HL-60/S4 treated with retinoic acid at 250 ng/mL for 4 days and 3 days (cell line): ENCODE measurements around the gene SIRPG.
"Not testable (repeated sequence)": the region's sequence is repeated elsewhere in the genome, so short reads cannot be mapped to it uniquely, and the experiment has no call there.

Experiments
- in situ Hi-C: fragments of 300-500 bp; cut with MboI; formaldehyde crosslinking; loops from 2 replicates; pipeline ENCODE4 v1.7.0; 2022; ENCODE audit warnings: low sequenced_read_pairs

Gene SIRPG

DNA sequence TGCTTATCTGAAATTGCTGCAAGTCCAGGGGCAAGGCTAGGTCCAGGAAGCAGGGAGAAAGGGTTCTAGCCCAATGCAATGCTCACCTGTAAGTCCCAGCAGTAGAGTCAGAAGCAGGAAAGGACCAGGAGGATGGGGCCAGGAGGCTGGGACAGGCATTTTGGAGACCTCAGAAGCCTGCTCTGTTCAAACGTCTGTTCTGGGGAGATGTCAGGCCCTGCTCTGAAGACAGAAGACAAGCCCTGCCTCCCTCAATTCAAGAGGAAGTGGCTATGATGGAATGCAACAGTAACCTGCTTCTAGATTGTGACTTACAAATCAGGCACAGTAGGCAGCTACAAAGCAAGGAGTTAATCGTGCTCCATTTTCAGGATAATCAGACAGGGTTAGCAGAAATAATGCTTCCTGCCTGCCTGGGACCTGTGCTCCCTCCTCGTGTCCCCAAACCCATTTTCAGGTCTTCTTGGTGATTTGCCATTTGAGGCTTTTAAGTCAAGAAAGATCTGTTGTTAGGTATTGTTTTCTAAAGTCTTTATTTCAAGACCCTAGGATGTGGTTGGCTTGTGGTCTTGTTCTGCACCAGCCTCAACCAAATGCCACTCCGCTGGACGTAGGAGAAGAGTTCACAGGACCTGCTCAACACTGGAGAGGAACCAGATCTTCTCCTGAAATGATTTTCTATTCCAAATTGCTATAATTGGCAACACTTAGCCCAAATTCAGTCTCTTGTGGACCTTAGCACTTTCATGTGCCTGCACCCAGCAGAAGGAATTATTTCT is at the start of gene SIRPG:
Gene SIRPG, minus strand, starts transcription at position 224 of the 779 bp plus-strand sequence. Its CDS starts 65 bp downstream, at position 159.
- in situ Hi-C loops, result no loop called here

DNA sequence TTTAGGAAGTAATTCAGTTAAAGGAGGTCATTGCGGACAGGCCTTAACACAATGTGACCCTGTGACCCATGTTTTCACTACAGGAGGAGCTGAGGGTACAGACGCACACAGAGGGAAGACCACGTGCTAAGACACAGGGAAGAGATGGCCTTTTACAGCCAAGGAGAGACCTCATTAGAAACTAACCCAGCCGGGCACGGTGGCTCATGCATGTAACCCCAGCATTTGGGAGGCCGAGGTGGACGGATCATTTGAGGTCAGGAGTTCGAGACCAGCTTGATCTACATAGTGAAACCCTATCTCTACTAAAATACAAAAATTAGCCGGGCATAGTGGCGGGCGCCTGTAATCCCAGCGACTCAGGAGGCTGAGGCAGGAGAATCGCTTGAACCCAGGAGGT is 49.3 kb upstream of the SIRPG start:
- in situ Hi-C loops, result not testable (repeated sequence)

DNA sequence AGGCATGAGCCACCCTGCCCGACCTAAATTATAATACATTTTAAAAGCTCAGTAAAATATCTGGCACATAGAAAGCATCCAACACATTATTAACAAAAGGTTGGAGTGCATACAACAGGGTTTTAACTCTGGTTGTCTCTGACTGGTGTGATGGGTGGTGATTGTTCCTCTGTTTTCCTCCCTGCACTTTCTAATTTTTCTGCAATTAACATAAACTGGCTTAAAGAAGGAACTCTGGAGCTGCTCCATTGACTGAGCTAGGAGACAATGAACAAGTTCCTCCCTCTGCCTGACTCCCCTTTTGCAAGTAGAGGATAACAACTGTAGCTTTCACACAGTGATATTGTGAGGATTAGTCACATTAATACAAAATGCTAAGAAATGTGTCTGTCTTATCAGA is 48.5 kb upstream of the SIRPG start:
- in situ Hi-C loops, result no loop called here

DNA sequence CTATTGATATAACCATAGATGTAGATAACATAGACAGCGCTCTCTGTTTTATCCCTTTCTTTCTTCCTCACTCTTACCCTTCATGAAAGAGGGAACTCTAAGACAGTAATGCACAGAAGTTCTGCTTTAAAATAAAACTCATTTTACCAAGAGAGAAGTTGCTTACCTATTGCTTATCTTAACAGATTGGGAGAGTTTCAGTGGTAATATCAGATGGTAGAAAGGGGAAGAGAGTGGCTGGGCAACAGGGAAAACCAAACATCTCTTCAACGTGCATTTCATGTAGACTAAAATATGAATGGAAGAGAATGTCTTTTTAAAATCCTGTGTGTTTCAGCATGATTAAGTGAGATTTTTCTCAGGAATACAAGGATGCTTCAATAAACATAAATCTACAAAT is 45.3 kb upstream of the SIRPG start:
- in situ Hi-C loops, result no loop called here

DNA sequence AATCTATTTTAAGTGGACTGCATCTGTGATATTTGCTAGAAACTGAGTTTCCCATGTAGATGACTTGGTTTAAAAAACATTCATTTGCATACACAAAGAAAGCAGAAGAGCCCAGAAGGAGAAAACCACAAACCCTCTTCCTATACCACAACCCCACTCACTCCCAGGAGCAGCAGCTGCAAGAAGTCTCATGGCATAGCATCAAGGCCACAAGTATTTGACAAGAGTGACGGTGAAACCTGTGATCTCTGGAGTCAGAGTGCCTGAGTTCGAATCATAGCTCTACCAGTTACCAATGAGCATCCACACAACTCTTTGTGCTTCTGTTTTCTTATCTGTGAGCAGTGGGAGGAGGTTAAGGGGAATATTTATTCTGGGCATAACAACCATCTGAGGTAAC is 44.7 kb upstream of the SIRPG start:
- in situ Hi-C loops, result no loop called here

DNA sequence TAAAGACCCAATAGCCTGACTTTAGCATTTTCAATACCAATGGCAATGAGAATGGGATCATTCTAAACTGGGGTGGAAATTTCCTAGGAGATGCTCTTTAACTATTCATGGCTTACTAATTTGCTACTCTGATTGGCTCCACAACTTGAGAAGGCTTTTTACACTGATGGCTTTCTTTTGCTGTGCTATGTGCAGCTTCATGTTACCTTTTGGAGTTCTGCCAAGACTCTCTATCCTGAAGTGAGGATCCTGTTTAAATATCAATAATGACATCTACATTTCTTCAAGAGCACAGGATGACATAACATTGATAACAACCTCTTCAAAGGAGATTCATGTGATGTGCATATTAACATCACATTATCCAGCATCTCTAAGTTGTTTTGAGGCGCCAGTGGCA is 43.4 kb upstream of the SIRPG start:
- in situ Hi-C loops, result no loop called here

DNA sequence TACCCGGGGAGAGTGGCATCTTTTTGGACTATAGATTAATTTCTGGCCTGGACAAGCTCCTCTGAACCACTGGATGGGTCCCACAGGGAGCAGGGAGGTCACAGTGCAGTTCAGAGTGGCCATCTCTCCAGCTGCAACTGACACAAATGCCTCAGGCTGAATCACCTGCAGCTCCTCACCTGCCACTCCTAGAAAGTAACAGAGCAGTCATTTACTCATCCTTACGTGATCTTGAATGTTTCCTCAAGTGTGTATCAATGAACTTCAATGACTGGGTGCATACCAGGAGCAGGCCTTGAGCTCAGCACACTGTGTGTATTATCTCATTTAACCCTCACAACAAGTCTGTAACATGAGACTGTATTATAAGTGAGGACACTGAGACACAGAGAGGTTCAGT is 40.0 kb upstream of the SIRPG start:
- in situ Hi-C loops, result no loop called here

DNA sequence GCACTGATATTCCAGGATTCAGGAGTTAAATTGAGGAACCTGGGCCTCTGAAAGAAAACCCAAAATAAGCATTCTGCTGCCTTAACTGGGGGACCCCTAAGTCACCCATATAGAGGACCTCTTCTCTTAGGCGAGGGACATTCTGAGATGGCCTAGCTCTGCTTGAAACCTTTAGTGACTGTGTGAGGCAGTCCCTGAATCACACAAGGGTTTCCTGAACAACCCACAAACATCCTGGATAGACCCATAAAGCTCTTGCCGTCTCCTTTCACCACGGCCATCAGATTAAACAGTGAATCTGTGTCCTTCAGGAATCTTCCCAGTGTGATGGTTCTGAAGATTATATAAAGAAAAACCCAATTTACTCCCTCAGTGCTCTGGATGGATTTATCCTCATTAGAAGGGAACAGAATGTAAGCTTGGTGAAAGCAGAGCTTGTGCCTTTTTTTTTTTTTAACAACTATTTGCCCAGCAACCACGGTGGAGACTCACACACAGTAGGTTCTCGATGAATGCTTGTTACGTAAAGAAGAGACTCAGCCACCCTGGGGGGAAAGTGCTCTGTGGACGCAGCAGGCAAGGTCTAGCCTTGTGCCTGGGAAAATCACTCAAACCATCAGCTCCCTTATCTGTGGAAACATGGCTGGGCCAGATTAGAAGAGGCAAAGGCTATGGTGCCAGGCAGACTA is 39.1 kb upstream of the SIRPG start:
- in situ Hi-C loops, result no loop called here

DNA sequence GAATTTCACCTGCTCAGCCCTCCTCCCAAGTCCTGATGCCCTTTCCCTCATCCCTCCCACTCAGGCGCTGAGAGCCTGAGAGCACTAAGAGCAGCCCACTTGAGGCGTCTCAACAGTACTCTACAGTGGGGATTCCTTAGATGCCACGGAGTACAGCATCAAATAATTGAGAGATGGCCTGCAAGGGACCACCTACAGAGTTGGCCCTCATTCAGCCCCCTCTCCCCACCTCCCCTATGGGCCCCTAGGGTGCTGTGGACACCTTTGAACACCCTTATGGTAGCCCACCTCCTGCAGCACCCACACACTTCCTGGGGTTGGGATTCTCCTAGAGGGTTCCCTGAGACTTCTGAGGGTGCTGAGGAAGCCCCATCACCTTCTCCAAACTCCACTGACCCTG is 37.1 kb upstream of the SIRPG start:
- in situ Hi-C loops, result no loop called here

DNA sequence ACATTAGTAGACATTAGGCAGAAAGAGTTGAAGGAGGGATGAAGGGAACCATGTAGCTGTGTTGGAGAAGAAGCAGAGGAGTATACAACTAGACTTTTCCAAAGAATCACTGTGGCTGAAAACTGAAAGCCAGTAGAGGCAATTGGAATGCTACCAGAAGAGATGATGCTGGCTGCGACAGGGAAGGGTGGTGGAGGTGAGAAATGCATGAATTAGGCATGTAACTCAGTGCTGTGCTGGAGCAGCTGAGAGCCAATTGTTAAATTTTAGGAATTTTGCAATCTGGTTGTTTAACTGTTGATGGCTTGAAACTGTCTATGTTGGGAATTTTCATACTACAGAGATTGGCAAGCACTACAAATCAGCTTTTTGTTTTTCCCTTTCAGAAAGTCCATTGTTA is 35.8 kb upstream of the SIRPG start:
- in situ Hi-C loops, result no loop called here

DNA sequence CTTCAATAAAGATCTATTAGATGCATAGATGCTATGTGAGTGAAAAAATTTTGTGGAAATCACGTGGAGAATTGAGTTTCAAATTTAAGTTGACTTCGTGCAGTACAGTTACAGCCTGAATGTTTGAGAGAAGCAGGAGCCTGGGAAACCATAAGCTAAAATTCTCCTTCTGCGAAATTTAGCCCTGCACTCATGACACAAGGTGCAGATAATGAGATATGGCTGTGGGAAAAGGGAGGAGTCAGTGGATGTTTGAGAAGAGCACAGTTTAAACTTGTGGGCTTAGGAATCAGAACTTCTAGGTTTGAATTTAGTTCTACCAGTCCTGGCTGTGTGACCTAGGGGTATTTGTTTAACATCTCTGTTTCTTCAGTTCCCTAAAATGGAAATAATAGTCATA is 32.1 kb upstream of the SIRPG start:
- in situ Hi-C loops, result no loop called here

DNA sequence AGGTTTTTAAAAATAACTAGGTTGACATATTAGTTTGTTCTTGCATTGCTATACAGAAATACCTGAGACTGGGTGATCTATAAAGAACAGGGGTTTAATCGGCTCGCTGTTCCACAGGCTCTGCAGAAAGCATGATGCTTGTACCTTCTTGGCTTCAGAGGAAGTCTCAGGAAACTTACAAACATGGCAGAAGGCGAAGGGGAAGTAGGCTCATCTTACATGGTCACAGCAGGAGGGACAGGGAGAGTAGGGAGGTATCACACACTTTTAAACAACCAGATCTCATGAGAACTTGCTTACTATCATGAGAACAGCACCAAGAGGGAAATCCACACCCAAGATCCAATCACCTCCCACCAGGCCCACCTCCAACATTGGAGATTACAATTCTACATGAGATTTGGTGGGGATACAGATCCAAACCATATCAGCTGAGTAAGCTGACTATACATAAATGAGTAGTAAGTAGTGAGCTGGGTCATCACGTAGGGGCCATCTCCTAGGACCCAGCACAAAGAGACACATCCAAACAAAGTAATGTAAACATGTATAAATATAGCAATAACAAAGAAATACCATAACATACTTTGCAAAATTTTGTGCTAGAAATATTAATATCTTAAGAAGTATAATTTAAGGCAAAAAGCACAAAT is 31.4 kb upstream of the SIRPG start:
- in situ Hi-C loops, result no loop called here

DNA sequence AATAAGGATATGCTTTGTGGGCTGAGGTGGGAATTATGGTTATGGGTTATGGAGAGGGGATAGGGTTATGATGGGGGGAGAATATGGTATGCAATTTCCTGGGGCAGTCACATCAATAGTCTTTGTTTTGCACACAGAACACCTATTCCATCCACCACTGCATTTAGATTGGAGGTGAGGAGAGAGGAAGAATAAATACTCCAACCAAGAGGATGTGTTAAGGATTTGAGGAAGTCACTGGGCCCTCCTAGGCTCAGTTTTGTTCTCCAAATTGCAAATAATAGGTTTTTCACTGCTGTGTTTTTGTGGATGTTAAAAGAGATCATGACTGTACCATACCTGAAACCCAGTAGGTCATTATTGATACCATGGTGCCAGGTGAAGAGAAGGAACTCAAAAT is 29.5 kb upstream of the SIRPG start:
- in situ Hi-C loops, result no loop called here

DNA sequence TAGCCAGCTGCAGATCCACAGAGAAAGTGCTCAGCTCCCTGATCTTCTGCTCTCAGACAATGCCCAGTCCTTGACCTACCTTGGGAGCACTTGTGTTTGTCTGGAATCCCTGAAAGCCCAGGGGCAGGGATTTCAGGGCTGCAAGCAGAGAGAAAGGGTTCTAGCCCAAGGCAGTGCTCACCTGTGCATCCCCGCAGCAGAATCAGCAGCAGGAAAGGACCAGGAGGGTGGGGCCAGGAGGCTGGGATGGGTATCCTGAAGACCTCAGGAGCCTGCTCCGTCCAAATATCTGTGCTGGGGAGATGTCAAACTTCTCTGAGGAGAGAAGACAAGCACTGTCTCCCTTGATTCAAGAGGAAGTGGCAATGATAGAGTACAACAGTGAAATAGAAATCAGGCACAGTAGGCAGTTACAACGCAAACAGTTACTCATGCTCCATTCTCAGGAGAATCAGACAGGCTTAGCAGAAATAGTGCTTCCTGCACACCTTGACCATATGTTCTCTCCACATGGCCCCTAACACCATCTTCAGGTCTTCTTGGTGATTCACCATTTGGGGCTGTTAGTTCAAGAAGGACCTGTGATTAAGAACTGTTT is 28.7 kb upstream of the SIRPG start:
- in situ Hi-C loops, result no loop called here

DNA sequence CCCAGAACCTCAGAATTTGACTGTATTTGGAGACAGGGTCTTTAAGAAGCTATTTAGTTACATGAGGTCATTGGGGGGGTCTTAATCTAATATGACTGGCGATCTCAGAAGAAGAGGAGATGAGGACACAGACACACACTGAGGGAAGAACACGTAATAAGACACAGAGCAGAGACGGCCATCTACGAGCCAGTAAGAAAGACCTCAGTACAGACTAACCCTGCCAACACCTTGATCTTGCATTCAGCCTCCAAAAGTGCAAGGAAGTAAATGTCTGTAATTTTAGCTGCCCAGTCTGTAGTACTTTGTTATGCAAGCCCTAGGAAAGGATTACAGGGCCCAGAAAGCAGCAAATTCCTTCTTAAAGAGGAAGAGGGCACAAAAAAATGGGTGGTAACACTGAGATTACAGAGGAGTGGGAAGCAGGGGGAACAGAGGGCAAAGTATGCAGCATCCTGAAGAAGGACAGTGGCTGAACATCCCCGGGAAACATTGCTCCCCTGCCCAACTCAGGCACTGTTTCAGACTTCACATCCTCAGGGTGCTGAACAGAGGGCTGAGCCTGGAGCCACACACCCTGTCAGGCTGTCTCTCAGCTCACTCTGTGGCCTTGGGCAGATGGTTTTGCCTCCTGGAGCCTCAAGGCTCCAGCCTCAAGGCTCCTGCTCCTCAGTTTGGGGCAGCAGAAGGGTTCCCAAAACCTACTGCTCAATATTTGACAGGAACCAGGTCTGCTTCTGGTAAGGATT is 27.9 kb upstream of the SIRPG start:
- in situ Hi-C loops, result no loop called here

DNA sequence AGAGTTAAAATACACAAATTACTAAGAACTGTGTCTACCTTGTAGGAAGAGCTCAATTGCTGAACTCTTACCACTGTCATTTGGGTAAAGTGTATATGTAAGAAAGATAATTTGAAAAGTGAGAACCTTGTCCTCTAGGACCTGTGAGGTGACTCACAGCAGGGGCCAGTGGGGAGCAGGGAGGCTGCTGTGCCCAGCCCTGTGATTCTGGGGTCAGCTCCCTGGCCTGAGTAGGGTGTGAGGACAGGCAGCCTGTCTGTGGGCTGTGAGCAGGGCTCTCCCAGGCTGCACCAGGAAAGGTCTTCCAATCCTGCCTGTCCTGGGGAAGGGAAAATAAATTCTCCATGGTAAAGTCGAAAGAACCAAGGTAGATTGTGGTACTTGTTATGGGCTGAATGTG is 27.3 kb upstream of the SIRPG start:
- in situ Hi-C loops, result no loop called here

DNA sequence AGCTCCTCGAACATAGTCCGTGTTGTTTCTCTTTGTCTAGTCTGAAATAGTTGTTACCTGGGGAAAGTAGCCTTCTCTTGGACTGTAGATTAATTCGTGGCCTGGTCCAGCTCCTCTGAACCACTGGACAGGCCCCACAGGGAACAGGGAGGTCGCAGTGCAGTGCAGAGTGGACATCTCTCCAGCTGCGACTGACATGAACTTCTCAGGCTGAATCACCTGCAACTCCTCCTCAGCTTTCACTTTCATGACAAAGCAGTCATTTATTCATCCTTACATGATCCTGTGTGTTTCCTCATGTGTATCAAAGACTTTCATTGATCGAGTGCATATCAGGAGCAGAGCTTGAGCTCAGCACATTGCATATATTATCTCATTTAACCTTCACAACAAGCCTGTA is 19.1 kb upstream of the SIRPG start:
- in situ Hi-C loops, result no loop called here

DNA sequence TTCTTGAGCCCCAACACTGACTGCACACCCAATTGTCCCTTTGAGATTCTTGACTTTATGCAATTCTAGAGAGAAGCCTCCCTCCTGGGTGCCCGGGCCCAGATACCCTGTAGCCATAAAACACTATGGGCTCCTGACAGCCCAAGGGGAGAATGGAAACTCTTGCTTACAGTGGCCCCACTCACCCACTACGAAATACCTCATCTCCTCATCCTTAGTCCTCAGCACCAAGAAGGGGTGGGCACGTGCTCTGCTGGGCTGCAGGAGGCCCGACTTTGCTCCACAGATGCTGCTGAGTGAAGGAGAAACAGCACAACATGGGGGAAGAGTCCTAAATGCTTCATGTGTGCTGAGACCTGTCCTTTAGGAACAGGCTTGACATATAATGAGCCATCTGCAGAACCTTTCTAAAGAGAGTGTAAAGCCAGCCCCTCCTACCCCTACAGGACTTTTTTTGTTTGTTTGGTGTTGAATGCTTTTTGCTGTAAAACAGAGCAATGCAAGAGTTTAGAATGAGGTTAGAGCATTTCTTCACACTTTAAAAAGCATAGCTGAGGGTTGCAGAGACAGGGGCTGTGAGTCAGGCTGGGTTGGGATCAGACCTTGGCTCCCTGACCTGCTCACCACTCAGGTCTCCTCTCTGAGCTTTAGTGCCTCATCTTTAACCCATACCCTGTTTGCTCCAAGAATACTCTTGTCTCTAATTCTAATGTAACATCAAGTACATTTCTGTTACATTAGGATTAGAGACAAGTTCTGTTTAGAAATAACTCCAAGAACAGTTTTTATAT is 17.6 kb upstream of the SIRPG start:
- in situ Hi-C loops, result no loop called here

DNA sequence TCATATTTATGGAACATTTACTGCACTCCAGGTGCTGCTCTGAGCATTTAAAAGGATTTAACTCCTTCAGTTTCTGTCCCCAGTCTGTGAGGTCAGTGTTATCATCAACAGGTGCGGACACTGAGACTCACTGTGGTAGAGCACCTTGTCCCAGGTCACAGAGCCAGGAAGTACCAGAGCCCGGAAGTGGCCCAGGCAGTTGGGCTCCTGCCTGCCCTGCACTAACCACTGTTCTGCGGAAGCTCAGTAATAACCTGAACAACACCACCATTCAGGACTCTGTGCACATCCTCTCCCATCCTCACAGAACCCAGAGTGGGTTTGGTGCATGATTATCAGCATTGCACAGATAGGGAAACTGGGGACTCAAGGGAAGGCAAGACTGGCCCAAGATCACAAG is 16.8 kb upstream of the SIRPG start:
- in situ Hi-C loops, result no loop called here

DNA sequence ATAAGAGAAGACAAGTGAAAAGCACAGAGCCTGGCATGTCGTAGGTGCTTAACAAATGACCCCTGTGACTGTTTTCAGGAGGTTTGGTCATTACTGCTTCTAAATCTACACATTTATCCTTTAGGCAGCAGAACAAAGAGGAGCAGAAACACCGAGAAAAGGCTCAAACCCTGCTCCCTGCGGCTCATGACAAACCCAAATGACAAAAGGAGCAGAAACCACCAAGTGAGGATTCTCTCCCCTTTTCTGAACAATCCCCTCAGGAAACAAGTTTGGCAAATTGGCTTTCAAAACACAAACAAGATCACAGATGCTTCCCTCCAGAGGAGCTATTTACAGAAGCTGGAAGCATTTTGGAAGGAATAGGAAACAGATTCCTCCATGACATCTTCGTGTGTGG is 15.8 kb upstream of the SIRPG start:
- in situ Hi-C loops, result no loop called here
